H1 (cell line): ENCODE measurements around the gene SIM2. TPM values are rescaled to one million over a fixed set of nuclear protein-coding genes. Genes with fewer than 3 reads are reported as not detected.

Experiments used
- RFX5 ChIP-seq: IDR thresholded peaks from 2 replicates; pipeline ENCODE4 v1.6.1; 2011; ENCODE audit warnings: low read depth, low read length, improper control_type of control experiment, borderline replicate concordance
- polyA plus RNA-seq, 7 experiments: library from polyadenylated mRNA; depleted of rRNA in 3 of 7; stranded (reverse) in 5 of 7; unstranded in 2 of 7; fragments of >200 nt in 5 of 7; fragments of 200-250 nt in 2 of 7; gene quantifications; 1 replicate in 5 of 7; 2 replicates in 1 of 7; 4 replicates in 1 of 7; pipeline versions ENCODE4 v1.2.1 to v1.2.3, GENCODE V29; 2011 to 2013; ENCODE audit warnings: missing spikeins in 2 of 7, mixed read lengths in 2 of 7
- total RNA-seq: library from RNA; stranded (reverse); fragmentation: NEBNext Ultra II Directional; extraction: Animal tissue kit (Norgen Biotek cat#: 25700); gene quantifications from 2 replicates; pipeline ENCODE4 v1.2.1, GENCODE V29; 2021

The SIM2 gene
- total and polyA plus RNA-seq, 2 of the 8 experiments (the other 6 are each of a cell fraction or from before 2014, with no cell fraction given), result 0.05 to 0.26 TPM

DNA sequence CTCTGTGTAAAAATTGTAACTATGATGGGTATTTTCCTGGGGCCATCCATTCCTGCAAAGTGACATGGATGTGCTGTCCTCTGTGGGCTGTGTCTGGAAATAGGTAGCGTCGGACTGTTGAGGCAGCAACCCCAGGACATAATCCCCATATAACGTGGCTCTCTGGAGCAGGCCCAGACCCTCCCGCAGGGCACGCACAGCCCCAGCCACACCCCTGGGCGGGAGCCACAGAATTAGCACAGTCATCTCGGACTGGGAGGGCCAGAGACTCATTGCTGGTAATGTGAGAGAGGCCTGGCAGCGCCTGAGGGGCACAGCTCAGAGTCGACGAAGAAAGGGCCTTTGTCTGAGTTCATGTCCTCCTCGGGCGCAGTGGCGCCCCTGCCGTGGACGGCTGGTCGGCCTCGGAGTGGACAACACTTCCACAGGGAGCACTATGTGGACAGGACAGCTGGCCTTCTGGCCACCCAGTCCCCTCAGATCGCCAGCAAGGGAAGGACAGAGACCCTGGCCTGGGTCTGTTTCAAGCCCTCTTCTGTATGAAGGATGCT lies 20.1 kb downstream of the SIM2 start (continued):
- no peak for TF ChIP-seq RFX5
